Inferior parietal cortex (tissue), 1 donor: ENCODE results near the gene APBB2.

Source experiments
- DNase-seq: peaks from one replicate; pipeline ENCODE4 v3.0.0-alpha.2; 2016; ENCODE audit errors: extremely low spot score

The APBB2 gene

DNA sequence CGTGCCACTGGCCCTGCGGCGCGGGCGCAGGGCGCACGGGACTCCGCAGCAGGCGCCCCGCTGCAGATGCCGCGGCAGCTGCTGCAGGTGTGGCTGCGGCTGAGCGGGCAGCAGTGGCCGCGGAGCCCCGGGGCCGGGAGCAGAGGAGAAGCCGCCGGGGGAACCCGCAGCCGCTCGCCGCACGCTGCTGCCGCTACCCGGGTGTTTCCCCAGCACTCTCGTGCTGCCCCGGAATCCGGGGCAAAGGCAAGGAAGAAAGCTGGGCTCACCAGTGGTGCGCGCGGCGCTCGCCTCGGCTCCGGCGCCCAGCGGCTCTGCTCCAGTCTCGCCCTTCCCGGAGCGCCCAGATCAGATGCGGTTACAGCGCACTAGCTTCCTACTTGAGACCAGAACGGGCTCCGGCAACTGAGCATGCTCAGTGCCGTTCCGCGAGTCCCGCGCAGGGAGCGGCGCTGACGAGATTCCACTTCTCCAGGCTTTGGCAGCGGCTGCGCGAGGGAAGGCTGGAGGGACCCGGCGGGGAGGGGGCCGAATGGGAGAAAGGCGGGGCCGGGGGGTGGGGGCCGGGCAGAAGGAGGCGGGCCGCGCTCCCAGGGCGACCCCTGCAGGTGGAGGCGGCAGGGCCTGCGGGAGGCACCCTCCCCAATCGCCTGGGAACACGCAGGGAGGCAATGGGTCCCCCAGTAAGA lies at the start of gene APBB2:
APBB2 (minus strand) TSS at position 407 of the 689 bp plus-strand sequence. CDS start 181,288 bp downstream, outside the sequence.
- DNase-seq = peak; percentile 94

DNA sequence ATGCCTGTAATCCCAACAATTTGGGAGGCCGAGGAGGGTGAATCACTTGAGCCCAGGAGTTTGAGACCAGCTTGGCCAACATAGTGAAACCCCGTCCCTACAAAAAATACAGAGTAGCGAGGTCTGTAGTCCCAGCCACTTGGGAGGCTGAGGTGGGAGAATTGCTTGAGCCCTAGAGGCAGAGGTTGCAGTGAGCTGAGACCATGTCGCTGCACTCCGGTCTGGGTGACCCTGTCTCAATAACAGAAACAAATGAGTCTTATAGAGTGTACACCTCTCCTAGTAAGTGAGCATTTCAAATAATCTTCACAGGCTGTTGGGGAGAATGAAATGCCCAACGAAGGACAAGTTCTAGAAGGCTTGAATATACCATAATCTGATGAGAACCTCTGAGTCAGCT lies 47.9 kb upstream of the APBB2 start:
- no peak for DNase-seq

DNA sequence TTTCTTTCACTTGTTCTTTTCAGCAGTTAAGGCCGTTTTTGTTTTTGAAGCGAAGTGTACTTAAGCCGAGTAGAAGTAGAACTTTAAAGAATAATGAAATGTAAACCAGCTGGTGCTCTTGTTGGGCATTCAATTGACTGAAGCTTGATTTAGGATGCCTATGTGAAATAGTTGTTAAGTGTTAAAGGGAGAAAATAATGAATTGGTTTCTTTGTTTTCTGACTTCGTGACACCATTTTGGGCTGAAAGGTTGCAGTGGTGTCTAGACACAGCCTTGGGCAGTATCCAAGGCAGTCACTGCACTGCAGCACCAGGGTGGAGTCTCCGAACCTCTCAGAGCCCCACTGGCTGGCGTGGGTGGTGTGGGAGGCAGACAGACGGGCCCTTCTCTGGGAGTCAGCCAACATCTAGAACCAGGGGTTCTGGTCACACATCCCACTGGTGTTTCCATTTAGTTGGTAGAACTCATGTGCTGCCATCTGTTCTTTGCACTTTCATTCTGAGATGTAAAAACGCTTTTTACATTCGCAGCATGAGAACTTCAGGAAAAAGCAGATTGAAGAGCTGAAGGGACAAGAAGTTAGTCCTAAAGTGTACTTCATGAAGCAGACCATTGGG lies 45.9 kb upstream of the APBB2 start:
- DNase-seq = peak; percentile 42

DNA sequence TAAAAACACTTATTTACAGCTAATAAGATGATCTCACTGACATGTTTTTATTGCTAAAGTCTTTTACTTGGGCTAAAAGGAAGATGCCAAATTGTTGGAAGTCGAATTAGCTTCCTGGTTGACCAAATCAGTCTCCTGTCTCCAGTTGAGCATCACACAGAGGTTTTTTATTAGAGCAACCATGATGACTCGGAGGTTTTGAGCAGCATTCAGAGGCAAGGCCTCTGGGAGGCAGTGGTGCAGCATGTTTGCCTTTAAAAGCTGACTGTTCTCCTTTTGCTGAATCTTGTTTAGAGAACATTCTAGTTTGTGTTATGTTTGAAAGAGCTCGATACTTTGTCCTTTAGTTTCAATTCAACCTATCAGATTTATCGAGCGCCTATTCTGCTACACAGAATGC lies 44.4 kb upstream of the APBB2 start:
- DNase-seq = peak; percentile 81

DNA sequence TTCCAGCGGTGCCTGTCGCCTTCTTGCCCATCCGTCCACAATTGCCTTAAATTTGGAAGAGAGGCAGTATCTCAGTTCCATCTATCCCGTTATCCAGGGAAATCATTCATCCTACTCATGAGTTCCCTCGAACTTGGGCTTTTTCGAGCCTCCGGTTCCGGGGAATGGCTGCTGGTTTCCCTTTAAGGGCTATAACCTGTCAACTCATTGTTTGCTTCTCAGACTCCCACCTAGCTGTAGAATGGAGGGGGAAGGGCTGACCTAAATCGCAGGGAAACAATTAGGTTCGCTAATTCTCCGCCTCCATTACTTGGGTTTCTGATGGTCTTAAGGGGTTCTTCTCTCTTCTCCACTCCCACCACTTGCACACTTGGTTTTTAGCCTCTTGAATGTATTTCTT lies 43.6 kb upstream of the APBB2 start:
- no peak for DNase-seq

DNA sequence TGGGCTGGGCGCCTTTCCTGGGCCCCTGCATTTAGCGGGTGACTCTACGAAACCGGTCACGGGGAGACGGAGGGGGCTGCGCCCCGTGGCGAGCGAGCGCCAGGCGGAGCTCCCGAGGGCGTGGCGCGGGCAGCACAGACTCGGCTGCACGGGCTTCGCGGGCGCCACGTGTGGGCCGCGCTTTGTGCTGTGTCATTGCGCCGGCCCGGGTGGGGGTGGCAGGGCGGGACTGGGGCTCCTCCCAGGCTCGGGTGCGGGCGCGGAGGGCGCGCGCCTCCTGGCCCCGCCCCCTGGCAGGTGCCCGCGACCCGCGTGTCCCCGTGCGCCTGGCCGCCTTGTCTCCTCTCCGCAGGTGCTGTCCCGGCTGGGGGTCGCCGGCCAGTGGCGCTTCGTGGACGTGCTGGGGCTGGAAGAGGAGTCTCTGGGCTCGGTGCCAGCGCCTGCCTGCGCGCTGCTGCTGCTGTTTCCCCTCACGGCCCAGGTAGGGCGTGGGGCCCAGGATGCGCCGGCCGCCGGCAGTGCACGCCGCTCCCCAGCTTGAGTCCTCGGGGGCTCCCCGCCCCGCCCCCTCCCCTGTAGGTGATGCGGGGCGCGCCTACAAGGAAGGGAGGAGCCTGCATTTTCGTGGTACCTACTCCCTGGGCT lies 43.0 kb upstream of the APBB2 start:
- no peak for DNase-seq

GRCh38 chr4:41256740-41257256 lies 42.5 kb upstream of the APBB2 start, which contains the start of gene UCHL1:
Gene UCHL1 (plus strand): TSS chr4:41256928. CDS start chr4:41256977, 49 bp downstream.
- no peak for DNase-seq

- peak; percentile 63 for DNase-seq
These were observed 41.9 kb upstream of the APBB2 start for GRCh38 chr4:41256131-41256739.

DNA sequence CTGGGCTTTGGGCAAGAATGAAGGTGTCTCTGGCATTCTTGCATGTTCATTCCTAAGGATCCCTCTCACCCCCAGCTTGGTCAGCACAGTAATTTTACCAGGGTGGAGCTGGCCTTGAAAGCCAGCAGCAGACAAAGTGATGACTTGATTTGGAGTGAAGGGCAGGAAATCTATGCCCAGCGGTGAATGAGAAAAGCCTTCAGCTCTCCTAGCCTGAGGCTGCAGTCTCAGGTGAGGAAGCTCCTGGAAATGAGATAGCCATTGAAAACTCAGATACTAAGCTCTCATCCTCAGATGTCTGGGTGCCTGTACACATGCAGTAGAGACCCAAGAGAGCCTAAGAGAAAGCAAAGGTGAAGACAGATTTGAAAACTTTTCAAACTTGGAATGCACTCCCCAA lies 31.6 kb upstream of the APBB2 start:
- DNase-seq = no peak

- DNase-seq = no peak
These were observed 27.6 kb upstream of the APBB2 start for GRCh38 chr4:41241919-41242318.

DNA sequence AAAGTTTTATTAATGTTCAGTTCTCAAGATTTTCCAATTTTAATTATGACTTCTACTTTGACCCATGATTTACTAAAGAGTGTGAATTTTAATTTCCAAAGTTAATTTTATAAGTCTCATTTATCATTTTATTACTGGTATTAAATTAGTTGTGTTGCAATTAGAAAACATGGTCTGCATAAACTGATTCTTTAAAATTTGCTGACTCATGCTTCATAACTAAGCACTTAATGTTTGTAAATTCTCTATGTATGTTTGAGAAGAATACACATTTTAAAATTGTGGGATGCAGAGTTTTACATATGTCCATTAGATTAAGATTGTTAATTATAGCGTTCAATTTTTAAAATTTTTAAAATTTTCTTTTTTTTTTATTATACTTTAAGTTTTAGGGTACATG lies 22.2 kb upstream of the APBB2 start:
- DNase-seq = no peak

DNA sequence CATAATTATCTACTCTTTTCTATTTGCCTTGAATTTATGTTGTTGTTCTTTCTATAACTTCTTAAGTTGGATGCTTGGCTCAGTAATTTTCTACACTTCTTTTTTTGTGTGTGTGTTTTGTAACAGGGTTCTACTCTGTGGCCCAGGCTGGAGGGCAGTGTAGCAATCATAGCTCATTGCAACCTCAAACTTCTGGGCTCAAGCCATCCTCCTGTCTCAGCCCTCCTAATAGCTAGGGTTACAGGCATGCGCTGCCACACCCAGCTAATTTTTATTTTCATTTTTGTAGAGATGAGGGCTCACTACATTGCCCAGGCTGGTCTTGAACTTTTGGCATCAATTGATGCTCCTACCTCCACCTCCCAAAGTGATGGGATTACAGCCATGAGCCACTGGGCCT lies 21.7 kb upstream of the APBB2 start:
- DNase-seq = no peak

DNA sequence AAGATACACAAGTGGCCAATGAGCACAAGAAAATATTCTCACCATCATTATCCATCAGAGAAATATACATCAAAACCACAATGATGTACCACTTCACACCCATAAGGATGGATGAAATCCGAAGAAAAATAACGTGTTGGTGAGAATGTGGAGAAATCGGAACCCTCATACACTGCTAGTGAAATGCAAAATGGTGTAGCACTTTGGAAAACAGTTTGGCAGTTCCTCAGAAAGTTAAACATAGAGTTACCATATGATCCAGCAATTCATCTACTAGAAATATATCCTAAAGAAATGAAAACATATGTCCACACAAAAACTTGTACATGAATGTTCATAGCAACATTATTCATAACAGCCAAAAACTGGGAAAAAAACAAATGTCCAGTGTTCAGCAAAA lies 18.5 kb upstream of the APBB2 start:
- no peak for DNase-seq

- no peak for DNase-seq
These were observed 18.1 kb upstream of the APBB2 start for GRCh38 chr4:41232406-41232805.

GRCh38 chr4:41227902-41228301 lies 13.6 kb upstream of the APBB2 start:
- DNase-seq = no peak

- no peak for DNase-seq
These were observed 7.7 kb upstream of the APBB2 start for GRCh38 chr4:41221850-41222645.

GRCh38 chr4:41219421-41219950 lies 5.1 kb upstream of the APBB2 start:
- DNase-seq = no peak

- no peak for DNase-seq
These were observed 4.4 kb upstream of the APBB2 start for GRCh38 chr4:41218703-41219102.

DNA sequence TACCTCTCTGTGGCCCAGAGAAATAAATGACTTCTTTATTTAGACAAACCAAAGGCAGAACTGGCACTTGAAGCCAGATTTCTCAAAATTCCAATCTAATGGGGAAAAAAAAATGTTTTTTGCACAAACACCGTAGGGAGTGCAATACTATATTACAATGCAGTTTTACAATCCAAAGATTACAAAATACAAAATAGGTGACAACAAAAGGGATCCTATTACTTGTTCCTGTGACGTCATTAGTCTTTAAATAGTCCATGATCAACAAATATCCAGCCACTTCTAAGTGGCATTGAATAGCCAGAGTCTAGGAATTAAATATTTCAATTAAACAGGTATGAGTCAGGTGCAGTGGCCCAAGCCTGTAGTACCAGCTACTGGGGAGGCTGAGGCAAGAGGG lies 3.0 kb upstream of the APBB2 start:
- no peak for DNase-seq

- DNase-seq = no peak
These were observed 2.6 kb upstream of the APBB2 start for GRCh38 chr4:41217020-41217333.

DNA sequence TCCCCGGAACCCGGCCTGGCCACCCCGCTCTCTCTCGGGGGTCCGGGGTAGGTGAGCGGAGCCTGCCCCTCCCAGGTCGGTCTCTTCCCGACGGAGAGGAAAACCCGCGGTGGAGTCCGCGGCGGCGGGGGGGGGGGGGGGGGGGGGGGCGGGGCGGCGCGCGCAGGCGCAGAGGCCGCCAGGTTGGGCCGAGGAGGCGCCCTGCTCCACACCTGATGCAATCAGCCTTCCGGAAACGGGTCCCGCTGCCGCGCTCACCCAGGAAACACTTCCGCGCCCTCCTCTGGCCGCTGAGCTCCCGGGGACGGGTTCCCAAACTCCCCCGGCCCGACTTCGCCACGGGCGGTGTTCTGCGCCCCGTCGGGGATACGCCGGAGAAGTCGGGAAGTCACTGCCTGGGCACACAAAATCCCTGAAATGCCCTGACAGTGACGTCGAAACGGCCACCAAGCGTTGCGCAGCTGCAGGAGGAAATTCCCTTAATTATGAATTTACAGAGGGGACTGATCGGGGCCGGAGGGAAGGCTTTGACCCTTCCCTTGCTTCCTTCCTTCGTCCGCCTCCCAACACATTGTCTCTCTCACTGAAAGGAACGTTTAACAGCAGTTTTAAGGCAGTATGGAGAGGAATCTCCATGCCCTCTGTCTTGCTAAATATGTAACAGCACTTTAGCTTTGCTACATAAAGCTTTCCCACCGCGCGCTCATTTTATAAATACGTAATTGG lies 2.1 kb upstream of the APBB2 start:
- DNase-seq = peak; percentile 57
